Measurements from ENCODE around the gene OLFM1.

OLFM1 gene

GRCh38 chr9:135150981-135151380 is 63.5 kb downstream of the OLFM1 start:
- H3K4me3 ChIP-seq (ENCODE audit: low read depth, low read length), result no peak overlapping the region
- TF ChIP-seq CTCF (IDR thresholded peaks at IDR 0.05; ENCODE audit: borderline replicate concordance, insufficient read depth, low read depth, low read length), result no peak

- no peak for TF ChIP-seq CTCF (IDR thresholded peaks at IDR 0.05; ENCODE audit: borderline replicate concordance, insufficient read depth, low read depth, low read length)
- no peak overlapping the region for H3K4me3 ChIP-seq (ENCODE audit: low read depth, low read length)
Measured at GRCh38 chr9:135151757-135152613, 64.5 kb downstream of the OLFM1 start.

GRCh38 chr9:135152614-135153334 is 65.3 kb downstream of the OLFM1 start:
- TF ChIP-seq CTCF (IDR thresholded peaks at IDR 0.05; ENCODE audit: borderline replicate concordance, insufficient read depth, low read depth, low read length), result no peak
- no peak overlapping the region for H3K4me3 ChIP-seq (ENCODE audit: low read depth, low read length)

- TF ChIP-seq CTCF (IDR thresholded peaks at IDR 0.05; ENCODE audit: borderline replicate concordance, insufficient read depth, low read depth, low read length), result no peak
- no peak overlapping the region for H3K4me3 ChIP-seq (ENCODE audit: low read depth, low read length)
Measured at GRCh38 chr9:135154050-135154615, 66.7 kb downstream of the OLFM1 start.

GRCh38 chr9:135155396-135155795 is 67.9 kb downstream of the OLFM1 start:
- TF ChIP-seq CTCF (IDR thresholded peaks at IDR 0.05; ENCODE audit: borderline replicate concordance, insufficient read depth, low read depth, low read length), result no peak

GRCh38 chr9:135156525-135157510 is 69.3 kb downstream of the OLFM1 start:
- no peak for TF ChIP-seq CTCF (IDR thresholded peaks at IDR 0.05; ENCODE audit: borderline replicate concordance, insufficient read depth, low read depth, low read length)
- H3K4me3 ChIP-seq (ENCODE audit: low read depth, low read length), result no peak overlapping the region

More at GRCh38 chr9:135155396-135155795, 67.9 kb downstream of the OLFM1 start:
- no peak overlapping the region for H3K4me3 ChIP-seq (ENCODE audit: low read depth, low read length)
